ENCODE measurements around the gene SIGLEC10.
"Not testable (repeated sequence)": the region's sequence is repeated elsewhere in the genome, so short reads cannot be mapped to it uniquely, and the experiment has no call there.

Gene SIGLEC10, protein sequence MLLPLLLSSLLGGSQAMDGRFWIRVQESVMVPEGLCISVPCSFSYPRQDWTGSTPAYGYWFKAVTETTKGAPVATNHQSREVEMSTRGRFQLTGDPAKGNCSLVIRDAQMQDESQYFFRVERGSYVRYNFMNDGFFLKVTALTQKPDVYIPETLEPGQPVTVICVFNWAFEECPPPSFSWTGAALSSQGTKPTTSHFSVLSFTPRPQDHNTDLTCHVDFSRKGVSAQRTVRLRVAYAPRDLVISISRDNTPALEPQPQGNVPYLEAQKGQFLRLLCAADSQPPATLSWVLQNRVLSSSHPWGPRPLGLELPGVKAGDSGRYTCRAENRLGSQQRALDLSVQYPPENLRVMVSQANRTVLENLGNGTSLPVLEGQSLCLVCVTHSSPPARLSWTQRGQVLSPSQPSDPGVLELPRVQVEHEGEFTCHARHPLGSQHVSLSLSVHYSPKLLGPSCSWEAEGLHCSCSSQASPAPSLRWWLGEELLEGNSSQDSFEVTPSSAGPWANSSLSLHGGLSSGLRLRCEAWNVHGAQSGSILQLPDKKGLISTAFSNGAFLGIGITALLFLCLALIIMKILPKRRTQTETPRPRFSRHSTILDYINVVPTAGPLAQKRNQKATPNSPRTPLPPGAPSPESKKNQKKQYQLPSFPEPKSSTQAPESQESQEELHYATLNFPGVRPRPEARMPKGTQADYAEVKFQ

DNA sequence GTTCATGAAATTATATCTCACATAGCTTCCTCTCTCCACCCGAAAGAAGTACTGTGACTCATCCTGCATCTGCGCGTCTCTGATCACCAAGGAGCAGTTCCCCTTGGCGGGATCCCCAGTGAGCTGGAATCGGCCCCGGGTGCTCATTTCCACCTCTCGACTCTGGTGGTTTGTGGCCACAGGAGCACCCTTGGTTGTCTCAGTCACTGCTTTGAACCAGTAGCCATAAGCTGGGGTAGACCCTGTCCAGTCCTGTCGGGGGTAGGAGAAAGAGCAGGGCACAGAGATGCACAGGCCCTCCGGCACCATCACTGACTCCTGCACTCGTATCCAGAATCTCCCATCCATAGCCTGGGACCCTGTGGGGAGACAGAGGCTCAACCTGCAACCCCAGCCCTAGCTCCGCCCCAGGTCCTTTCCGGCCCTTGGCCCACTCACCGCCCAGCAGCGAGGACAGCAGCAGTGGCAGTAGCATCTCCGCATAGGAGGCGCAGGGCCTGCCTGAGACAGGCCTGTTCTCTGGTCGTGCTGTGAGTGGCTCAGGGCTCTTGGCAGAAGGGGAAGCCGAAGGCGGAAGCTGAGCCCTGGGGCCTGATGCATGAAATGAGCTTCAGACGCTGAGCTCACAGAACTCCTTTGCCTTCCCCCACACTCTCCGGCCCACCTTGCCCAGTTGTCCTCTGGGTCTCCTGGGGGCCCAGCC is at the start of gene SIGLEC10:
TSS of gene SIGLEC10 (minus strand) at position 536 of the 703 bp plus-strand sequence. CDS start at position 475, 61 bp downstream.
- DNase-seq (ENCODE audit: low spot score) = peak; percentile 9

DNA sequence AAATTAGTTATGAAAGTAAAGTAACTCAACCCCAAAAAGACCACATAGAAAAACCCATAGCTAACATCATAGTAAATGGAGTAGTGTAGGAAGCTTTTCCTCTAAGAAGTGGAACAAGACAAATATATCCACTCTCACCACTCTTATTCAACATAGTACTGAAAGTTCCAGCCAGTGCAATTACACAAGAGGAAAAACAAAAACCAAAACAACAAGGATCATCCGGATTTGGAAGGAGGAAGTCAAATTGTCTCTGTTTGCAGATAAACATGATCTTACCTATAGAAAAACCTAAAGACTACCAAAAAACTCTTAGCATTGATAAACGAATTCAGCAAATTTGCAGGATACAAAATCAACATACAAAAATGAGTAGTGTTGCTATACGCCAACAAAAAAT is 49.3 kb upstream of the SIGLEC10 start:
- no peak for DNase-seq (ENCODE audit: low spot score)

DNA sequence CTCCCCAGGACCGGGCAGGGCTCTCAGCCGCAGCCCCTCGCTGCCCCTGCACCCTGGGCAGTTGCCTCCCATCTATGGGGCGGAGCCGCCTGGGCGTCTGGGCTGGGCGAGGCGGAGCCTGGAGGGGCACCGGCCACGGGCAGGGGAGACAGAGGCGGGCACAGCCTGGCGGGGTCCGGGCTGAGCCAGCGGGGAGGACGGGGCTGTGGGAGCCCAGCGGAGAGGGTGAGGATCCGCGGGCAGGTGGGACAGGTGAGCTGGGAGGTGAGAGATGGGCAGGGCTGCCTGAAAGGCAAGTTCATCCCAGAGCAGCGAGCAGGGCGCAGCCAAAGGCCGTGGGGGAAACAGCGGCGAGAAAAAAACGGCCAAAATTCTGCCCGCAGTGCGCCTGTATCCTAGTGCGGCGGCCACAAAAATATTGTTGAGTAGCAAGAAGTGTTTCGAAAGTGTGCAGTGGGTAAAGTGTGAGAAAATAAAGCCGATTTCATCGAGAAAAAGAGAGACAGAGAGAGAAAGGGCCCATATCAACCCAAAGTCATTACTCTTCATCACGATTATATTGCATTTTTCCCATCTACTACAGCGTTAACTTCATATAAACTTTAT is 46.6 kb upstream of the SIGLEC10 start:
- not testable (repeated sequence) for DNase-seq (ENCODE audit: low spot score)

DNA sequence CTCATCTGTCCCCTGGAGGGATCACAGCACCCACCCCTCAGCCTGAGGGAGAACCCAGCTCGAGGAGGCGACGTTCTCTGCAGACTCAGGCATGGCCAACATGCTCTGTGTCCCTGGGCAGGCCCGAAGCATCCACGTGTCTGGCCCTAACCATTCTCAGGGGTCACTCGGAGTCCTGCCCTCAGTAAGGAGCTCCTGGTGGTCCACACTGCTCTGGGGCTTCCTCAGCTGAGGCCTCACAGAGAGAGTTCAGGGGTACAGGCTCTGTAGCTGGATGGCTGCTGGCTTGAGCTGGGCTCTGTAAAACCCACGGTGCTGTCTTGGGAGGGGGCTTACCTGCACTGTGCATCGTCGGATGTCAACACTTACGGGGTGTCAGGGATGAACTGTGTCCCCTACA is 45.2 kb upstream of the SIGLEC10 start:
- DNase-seq (ENCODE audit: low spot score) = no peak

DNA sequence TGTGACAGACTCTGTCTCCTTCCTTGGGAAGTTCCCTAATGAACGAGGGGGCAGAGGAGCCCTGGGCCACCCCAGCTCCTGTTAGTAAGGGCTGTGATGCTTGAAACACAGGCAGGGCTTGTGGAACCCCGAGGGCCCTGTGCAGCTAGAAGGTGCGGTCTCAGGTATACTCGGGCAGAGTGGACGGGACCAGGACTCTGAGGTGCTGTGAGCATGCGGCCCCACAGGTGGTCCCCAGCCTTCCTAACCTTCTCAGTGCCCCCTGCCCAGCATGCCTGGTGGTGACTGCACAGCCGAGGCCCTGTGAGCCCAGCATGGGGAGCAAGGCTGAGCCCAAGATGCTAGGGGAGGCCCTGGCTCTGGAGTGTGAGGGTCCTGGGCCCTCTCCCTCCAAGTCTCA is 44.8 kb upstream of the SIGLEC10 start:
- DNase-seq (ENCODE audit: low spot score) = no peak

DNA sequence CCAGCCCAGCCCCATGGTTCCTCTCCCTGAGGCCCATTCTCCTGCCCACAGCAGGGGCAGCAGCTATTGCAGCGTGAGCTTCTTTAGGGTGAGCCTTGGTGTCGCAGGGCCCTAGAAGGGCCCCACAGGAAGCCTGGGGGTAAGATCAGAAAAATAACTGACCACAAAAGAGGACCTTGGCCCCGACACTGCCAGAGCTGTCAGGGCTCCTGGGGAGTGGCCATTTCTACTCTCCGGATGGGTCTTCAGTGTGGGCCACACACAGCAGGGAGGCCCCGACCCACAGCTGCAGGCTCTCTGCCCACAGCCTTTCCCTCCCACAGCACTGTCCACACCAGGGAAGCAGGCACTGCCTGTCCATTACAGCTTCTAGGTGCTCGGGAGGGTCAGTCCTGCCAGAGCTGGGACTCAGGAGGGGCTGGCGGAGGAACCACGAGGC is 44.3 kb upstream of the SIGLEC10 start:
- DNase-seq (ENCODE audit: low spot score) = no peak

DNA sequence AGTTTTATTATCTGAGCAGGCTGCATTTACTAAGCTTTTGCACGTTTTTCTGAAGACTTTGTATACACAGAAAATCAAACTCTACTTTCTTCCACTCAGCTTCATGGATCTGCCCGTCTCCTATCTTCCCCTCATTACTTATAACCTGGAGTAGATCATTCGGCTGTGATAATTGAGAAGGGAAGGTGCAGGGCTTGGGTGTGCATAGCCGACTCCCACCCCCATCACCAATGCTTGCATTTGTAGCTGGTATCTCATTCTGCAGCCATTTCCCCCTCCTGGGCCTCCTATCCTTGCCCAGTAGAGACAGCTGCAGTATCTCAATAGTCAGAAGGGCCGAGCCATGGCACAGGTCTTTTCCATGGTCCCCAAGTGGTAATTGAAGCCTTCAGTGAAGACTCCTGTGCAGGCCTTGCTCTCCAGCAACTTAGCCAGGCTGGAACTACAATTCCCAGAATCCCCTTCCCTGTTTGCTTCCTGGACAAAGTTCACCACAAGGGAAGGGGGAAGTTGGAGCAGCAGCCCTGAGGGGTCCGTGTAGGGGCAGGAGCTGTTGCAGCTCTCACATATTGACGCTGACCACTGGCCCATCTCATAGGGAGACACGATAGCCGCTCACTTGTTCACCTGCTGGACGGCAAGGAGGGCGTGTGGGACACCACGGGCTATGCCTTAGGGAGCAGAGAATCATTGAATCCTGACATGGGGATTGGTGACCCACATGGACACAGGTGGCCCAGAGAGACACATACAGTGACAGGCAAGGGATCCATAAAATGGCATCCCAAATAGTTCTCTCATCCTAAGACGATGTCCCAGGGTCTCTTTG is 42.9 kb upstream of the SIGLEC10 start:
- no peak for DNase-seq (ENCODE audit: low spot score)

DNA sequence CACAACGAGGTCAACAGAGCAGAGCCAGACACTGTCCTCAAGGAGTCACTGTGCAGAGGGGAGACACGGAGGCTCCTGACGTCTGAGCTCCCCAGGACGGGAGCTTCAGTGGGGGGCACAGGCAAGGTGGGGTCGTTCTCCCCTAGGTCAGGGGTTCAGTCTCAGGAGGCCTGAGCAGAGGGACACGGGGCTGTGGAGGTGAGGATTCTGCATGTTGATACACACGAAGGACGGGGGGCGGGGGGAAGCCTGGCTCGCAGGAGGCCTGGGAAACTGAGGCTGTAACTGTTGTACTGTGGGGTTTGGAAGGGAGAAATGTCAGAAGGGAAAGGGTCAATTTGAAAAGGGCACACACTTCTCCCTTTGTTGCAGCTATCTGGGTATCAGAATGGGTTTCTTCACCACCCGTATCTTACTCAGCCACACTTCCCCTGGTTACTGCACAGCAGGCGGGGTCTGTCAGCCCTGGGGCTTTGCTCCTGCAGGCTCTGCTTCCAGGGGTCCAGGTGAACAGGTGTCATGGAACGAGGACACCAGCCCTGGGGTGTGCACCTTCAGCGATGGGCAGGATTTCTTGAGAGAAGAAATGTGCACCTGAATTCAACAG is 41.6 kb upstream of the SIGLEC10 start:
- DNase-seq (ENCODE audit: low spot score) = no peak

DNA sequence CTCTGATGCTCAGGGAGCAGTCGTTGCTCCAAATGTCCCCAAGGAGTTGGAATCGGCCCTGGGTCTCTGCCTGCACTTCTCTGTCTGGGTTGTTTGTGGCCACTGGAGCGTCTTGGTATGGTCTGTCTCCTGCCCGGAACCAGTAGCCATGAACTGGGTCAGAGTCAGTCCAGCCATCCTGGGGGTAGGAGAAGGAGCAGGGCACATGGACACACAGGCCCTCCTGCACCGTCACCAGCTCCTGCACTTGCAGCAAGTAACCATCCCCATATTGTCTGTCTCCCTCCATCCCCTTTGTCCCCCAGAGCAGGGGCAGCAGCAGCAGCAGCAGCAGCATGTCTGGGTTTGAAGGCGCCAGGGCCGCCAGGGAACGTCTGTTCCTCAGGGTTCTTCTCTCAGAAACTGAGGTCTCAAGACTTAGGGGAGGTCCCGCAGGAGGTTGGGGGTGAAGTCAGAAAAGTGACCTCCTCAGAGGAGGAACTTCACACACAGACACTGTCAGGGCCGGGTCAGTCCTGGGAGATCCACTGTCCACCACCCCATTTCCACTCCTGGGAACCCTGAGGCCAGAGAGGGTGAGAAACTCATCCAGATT is 40.7 kb upstream of the SIGLEC10 start, which contains the start of gene SIGLEC8:
TSS of gene SIGLEC8 (minus strand) at position 404 of the 595 bp plus-strand sequence. CDS start at position 337, 67 bp downstream.
- no peak for DNase-seq (ENCODE audit: low spot score)

DNA sequence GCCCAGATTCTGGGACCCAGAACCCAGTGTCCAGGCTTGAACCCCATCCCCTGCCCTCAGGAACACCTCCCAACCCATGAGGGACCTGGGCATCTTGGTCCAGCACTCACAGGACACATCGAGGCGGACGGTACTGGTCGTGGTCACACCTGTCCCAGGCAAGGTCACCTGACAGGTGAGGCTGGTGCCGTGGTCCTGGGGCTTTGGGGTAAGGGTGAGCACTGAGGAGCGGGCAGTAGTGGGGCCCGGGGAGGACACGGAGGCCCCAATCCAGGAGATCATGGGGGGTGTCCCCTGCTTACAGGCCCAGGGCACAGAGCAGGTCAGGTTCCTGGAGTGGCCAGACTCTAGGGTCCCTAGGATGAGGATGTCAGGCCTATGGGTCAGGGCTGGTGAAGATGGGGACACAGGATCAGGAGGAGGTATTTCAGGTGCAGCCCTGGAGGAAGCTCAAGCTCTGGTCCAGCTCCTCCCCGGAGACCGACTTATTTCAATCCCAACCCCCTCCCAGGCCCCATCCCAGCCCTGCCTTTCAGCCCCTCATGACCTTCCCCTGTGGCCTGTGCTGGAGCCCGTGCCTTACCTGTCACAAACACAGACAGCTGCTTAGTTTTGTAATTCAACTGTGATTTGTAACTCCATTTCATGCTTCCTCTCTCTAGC is 40.0 kb upstream of the SIGLEC10 start:
- no peak for DNase-seq (ENCODE audit: low spot score)

DNA sequence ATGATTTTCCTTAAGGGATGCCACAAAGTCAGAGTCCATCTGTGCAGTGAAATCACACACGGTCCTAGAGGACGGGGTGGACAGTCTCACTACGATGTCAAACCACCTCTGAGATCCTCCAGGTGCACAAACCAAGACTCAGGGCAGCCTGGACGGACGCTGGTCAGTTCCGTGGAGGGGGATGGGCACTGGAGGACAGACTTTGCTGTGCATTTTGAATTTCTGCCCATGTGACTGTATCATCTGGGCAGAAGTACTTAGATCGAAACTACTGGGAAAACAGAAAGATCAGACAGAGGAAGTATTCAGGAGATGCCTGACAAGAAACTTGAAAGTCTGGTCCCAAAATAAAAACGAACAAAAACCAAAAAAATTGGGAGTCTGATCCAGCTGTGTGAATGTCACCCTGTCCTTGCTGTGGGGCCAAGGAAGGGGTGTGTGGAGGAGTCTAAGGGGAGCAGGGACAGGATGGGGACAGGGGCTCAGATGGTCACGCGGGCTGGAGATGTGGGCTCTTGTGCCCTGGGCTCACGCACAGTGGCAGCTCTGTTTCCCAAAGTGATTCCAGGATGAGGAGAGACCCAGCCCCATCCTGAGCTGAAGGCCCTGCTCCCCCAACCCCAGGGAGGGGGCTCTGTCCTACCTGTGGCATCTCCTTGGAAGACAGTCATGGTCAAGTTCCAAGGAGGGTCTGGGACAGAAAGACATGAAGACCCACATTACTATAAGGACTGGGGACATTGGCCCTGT is 39.3 kb upstream of the SIGLEC10 start:
- DNase-seq (ENCODE audit: low spot score) = no peak

DNA sequence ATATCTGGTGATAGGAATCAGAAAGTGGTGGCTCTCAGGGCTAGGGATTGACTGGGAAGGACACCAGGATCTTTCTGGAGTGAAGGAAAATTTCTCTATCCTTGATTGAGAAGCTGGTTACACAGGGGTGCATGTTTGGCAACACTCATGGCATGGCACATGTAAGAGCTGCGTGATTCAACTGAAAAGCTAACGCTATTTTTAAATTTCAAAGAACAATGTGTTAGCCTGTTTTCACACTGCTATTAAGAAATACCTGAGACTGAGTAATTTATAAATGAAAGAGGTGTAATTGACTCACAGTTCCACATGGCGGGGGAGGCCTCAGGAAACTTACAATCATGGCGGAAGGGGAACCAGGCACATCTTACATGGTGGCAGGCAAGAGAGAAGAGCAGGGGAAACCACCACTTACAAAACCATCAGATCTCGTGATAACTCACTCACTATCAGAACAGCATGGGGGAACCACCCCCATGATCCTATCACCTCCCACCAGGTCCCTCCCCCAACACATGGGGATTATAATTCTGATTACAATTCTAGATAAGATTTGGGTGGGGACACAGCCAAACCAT is 33.4 kb upstream of the SIGLEC10 start:
- no peak for DNase-seq (ENCODE audit: low spot score)

DNA sequence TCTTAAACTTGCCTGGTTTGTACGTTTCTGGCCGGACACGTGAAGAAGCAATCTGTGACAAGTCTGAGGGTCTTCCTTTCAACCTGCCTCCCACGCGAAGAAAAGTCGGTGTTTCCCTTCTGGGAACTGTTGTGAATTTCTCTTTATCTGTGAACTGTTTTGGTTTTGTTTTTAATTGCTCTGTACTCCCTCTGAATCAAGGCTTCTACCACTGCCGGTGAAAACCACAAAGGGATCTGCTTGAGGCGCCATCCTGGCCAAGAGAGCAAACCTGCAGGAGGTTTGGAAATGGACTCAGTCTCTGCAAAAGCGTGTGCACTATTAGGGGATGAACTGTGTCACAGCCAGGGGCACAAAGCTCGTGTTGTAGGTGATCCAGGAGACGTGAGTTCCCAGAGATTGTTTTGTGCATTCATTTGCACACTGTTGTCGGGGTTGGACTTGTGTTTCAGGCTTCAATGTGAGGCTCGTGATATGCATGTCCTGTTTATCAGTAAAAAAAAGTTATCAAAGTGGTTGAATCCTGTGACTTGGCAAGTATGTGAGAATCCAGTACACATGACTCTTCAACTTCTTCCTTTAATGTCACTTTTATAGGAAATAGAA is 31.1 kb upstream of the SIGLEC10 start:
- peak; percentile 3 for DNase-seq (ENCODE audit: low spot score)

DNA sequence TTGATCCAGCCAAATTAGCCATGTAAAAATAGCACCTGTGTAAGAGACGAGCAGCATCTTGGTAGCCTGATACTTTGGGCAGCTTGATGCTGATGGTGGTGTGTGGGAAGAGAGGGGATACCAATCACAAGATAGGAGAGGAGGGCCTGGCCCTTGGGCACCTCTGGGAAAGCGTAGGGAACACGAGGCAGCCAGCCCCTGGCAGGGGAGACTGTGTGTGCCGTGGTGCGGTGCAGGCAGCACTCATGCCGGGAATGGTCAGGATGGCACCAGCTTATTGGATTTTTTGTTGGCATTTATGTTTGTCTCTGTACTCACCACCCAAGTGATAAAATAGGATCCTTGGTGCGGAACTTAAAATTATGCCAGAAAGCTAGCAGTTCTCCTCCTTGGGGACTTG is 30.6 kb upstream of the SIGLEC10 start:
- no peak for DNase-seq (ENCODE audit: low spot score)

DNA sequence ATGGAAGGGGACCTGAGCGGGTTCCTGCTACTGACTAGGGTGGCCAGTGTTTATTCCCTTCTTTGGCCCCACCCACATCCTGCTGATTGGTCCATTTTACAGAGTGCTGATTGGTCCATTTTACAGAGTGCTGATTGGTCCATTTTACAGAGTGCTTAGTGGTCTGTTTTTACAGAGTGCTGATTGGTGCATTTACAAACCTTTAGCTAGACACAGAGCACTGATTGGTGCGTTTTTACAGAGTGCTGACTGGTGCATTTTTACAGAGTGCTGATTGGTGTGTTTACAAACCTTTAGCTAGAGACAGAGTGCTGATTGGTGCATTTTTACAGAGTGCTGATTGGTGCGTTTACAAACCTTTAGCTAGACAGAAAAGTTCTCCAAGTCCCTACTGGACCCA is 30.1 kb upstream of the SIGLEC10 start:
- not testable (repeated sequence) for DNase-seq (ENCODE audit: low spot score)

DNA sequence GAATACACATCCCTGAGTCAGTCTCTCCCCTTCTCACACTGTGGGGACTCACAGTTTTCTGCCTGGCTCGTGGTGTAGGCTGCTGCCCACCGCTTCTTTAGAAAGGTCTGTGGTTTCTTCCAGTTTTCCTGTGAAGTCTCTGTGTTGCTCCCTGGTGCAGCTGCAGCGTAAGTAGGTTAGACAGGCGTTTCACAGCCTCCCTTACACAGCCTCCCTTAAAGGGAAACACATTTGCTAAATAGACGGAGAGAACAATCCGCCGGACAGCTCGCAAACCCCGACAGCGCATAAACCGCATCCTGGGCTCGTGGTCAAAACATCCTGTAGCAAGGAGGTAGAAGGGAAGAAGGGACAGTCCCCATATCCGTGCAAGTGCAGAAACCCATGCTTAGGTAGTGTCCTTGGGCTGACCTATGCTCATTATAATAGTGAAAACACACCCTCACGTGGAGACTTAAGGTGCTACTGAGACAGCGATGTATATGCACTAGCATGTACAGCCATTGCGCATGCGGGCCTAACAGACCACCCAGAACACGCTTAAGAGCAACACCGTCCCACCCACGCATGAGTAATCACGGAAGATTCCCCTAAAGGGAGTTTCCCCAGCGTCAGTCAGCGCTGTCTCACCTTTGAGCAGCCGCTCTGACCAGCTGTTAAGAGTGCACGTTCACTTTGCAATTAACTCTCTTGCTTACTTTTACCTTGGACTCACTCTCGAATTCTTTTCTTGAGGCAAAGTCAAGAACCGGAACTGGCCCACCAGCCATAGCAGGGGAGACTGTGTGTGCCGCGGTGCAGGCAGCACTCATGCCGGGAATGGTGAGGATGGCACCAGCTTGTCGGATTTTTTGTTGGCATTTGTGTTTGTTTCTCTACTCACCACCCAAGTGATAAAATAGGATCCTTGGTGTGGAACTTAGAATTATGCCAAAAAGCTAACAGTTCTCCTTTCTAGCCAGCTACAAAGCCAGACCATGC is 24.3 kb upstream of the SIGLEC10 start:
- peak; percentile 88 for DNase-seq (ENCODE audit: low spot score)

DNA sequence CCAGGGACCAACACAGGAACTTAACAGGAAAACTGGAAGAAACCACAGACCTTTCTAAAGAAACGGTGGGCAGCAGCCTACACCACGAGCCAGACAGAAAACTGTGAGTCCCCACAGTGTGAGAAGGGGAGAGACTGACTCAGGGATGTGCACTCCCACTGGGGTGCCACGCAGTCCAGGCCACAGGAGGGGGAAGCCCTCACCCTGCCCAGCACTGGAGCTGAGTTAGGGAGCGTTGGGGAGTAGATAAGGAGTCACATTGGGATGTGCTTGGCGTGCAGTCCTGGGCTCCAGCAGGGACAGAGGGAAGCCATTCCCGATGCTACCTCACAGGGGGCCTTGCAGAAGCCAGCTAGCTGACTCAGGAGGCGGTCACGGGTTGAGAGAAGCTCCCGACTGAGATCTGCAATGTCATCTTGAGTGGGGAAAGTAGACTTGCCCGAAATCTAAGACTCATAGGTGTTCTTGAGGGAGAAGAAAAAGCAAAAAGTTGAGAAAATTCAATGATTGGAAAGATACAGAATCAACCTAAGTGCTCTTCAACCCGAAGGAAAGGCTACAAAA is 23.5 kb upstream of the SIGLEC10 start:
- DNase-seq (ENCODE audit: low spot score) = peak; percentile 10
